GM18498 (cell line): Measurements from ENCODE around the gene KRTAP16-1.

ENCODE experiments used
- ATAC-seq: cut with Tn5 transposase; IDR thresholded peaks from one replicate; pipeline ENCODE4 v1.9.1; 2021; ENCODE audit warnings: mild to moderate bottlenecking, moderate library complexity; ENCODE audit not compliant: unreplicated experiment

The KRTAP16-1 gene

GRCh38 chr17:41331606-41332005 is 22.5 kb upstream of the KRTAP16-1 start:
- no peak for ATAC-seq

- ATAC-seq = no peak
Observed at GRCh38 chr17:41329279-41329948, 20.3 kb upstream of the KRTAP16-1 start.

DNA sequence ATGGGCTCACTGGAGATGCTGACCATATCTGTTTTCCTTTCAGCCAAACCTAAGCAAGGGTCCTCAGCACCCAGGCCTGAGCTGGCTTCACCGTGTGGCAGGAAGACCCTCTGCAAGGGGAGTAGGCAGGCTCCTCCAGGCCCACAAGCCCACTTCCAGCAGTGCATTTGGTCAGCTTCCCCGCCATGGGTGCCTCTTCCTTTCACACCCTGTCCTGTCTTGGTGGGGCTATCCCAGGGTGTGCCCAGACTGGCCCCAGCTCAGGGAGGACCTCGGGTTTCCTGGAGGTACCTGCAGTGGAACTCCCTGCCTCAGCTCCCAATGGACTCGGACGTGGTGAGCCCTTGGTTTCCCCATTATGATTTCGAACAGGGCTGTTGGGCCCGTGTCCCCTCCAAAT is 19.1 kb upstream of the KRTAP16-1 start:
- ATAC-seq = no peak

- no peak for ATAC-seq
Observed at GRCh38 chr17:41327411-41328120, 18.5 kb upstream of the KRTAP16-1 start.

DNA sequence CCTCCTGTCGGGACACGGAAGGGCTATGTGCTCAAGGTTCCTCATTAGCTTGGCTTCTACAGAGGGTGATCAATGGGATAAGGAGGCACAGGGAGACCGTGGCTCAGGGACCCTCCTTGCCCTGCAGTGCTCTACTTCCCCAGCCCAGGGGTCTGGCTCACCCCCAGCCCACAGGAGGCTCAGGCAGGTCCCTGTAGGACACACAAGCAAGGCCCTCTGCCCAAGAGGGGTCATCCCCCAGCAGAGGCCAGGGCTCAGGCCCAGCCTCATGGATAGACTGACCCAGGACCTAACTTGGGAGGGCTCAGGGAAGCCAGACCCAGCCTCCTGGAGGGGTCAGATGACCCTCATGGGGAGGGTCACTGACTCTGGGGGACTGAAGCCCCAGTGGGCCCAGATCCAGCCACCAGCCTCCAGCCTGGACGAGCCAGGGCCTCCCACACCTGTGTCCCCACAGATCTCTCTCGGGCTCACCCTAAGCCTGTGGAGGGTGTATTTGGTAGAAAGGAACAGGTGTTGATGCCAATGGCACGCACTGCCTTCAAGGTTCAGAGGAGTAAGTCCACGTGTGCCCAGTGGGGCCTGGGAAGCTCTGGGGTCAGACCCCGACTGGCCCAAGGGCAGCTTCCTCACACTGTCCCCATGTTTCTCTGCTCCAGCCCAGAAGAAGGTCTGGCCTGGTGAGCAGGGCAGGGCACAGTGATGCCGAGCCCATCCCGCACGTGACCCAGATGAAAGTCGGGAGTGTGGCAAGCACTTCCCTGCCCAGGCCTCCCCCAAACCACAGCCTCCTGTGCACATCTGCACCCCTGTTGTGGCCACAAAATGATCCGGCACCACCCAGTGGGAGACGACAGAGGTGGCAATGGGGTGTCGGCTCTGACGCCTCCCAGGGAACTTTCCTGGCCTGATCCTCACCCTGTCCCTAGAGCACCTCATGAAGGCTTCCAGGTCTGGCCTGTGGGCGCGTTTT is 17.4 kb upstream of the KRTAP16-1 start:
- ATAC-seq = no peak

- ATAC-seq = no peak
Observed at GRCh38 chr17:41325611-41326010, 16.5 kb upstream of the KRTAP16-1 start.

DNA sequence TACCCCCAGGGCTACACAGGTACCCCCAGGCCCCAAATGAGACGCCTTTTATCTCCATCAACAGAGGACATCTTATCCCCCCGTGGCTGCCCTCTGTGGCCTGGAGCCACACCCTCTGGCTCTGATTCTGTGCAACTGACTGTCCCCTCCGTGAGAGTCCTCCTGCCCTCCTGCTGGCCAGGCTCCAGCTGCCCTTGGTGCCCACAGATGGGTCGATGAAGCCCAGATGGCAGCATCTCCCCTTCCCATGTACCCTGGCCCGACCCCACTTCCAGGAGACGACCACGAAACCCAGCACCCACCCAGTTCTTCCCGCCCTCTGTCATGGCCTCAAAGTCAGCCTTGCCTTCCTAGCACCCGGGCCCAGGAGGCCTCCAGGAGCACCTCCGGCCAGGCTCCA is 16.0 kb upstream of the KRTAP16-1 start:
- no peak for ATAC-seq

DNA sequence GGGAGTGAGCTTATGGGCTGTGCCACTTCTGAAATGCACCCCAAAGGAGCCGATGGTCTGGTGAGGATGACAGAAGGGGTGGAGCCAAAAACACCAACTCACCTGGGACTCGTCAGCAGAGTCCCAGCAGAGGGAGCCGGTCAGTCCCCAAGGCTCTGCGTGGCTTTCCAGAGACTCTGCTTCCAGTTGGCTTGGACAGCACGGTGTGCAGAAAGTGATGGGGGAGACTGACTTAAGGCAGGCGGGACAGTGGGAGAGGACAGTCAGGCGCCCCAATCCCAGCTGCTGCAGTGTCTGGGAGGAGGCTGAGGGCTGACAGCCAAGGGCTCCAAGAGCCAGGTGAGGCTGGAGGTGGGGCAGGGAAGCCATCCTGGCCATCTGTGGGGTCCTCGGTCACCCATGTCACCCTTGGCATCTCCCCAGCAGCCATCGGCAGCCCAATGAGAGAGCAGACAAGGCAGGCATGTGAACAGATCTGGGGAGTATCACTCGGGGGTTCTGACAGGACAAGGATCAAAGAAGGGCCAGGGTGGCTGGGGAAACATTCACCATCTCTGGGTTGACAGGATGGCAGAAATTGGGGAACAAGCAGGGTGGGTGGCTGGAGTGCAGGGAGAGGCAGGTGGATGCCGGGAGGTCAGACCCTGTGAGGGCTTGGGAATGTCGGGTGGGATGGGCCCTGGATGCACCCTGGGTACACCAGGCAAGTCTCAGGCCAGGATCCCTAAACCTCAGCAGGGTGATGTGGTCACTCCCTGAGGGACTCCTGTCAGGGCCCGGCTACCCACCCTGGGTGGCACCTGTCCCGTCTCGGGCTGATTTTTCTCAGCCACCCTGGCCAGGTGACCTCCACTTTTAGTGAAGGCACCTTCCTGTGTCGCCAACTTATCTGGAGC is 15.3 kb upstream of the KRTAP16-1 start:
- no peak for ATAC-seq

- no peak for ATAC-seq
Observed at GRCh38 chr17:41322903-41323895, 14.1 kb upstream of the KRTAP16-1 start.

GRCh38 chr17:41322094-41322902 is 13.2 kb upstream of the KRTAP16-1 start:
- no peak for ATAC-seq

- no peak for ATAC-seq
Observed at GRCh38 chr17:41318231-41318630, 9.1 kb upstream of the KRTAP16-1 start.

- no peak for ATAC-seq
Observed at GRCh38 chr17:41315814-41316445, 6.8 kb upstream of the KRTAP16-1 start.

GRCh38 chr17:41315204-41315794 is 6.2 kb upstream of the KRTAP16-1 start, which contains the start of gene KRTAP17-1:
Gene KRTAP17-1 (minus strand): TSS chr17:41315710. CDS start chr17:41315650, 60 bp downstream.
- no peak for ATAC-seq

DNA sequence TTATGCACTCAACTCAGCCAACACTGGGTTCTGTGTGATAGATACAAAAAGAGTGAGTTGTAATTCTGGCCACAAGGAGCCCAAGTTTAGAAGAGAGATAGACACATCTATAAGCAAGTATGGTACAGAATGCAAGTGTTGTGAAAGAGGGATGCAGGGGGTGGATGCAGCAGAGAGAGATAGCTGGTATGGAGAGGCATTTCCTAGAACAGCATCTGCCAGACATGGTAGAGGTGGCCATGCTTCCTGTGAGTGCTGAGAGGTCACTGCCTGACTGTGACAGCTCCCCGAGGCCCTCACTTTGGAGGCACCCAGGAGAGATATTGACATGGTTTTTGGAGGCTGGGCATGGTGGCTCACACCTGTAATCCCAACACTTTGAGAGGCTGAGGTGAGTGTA is 2.0 kb upstream of the KRTAP16-1 start:
- no peak for ATAC-seq

- ATAC-seq = peak; percentile 75
Observed at GRCh38 chr17:41308251-41308917, 725 bp downstream of the KRTAP16-1 start.

GRCh38 chr17:41307647-41308046 is 1.5 kb downstream of the KRTAP16-1 start:
- ATAC-seq = no peak

GRCh38 chr17:41304091-41304490 is 5.0 kb downstream of the KRTAP16-1 start:
- no peak for ATAC-seq
